Measurements from ENCODE around the gene LDHD.

Gene LDHD

GRCh38 chr16:75085556-75085955, 31.0 kb downstream of the LDHD start:
- H3K27ac ChIP-seq: no peak overlapping the region
- H3K27me3 ChIP-seq: no peaks in the 10 kb centered on the region
- TF ChIP-seq CTCF (IDR thresholded peaks at IDR 0.05): no peak
- H3K4me1 ChIP-seq (ENCODE audit: control insufficient read depth in 1 of 2, insufficient read depth in 1 of 2, low read depth in 1 of 2, low read length in 1 of 2): peaks cover 24% of the 10 kb centered on the region in 2 experiments
- no peaks in the 10 kb centered on the region for H3K36me3 ChIP-seq
- H3K9me3 ChIP-seq: no peaks in the 10 kb centered on the region
- no peak overlapping the region for H3K4me3 ChIP-seq (ENCODE audit: low read depth in 1 of 2, low read length in 1 of 2)

GRCh38 chr16:75083813-75084212, 32.8 kb downstream of the LDHD start:
- no peak for TF ChIP-seq CTCF (IDR thresholded peaks at IDR 0.05)

GRCh38 chr16:75081179-75081859, 35.3 kb downstream of the LDHD start:
- no peak for TF ChIP-seq CTCF (IDR thresholded peaks at IDR 0.05)

More at GRCh38 chr16:75083813-75084212, 32.8 kb downstream of the LDHD start:
- Histone ChIP-seq H3K4me3 (ENCODE audit: low read depth in 1 of 2, low read length in 1 of 2) (no peak overlapping the region), H3K4me1 (ENCODE audit: control insufficient read depth in 1 of 2, insufficient read depth in 1 of 2, low read depth in 1 of 2, low read length in 1 of 2) (peaks cover 14 to 15% of the 10 kb centered on the region in 2 experiments), H3K9me3 (no peaks in the 10 kb centered on the region), H3K27me3 (no peaks in the 10 kb centered on the region), H3K36me3 (no peaks in the 10 kb centered on the region), H3K27ac (no peak overlapping the region)

GRCh38 chr16:75080205-75081029, 36.2 kb downstream of the LDHD start:
- no peak for TF ChIP-seq CTCF (IDR thresholded peaks at IDR 0.05)
- no peaks in the 10 kb centered on the region for H3K9me3 ChIP-seq
- no peak overlapping the region for H3K27ac ChIP-seq
- no peaks in the 10 kb centered on the region for H3K36me3 ChIP-seq
- no peaks in the 10 kb centered on the region for H3K27me3 ChIP-seq
- peaks cover 18 to 20% of the 10 kb centered on the region in 2 experiments for H3K4me1 ChIP-seq (ENCODE audit: control insufficient read depth in 1 of 2, insufficient read depth in 1 of 2, low read depth in 1 of 2, low read length in 1 of 2)
- H3K4me3 ChIP-seq (ENCODE audit: low read depth in 1 of 2, low read length in 1 of 2): no peak overlapping the region

More at GRCh38 chr16:75081179-75081859, 35.3 kb downstream of the LDHD start:
- Histone ChIP-seq H3K27me3 (no peaks in the 10 kb centered on the region), H3K27ac (no peak overlapping the region), H3K36me3 (no peaks in the 10 kb centered on the region), H3K9me3 (no peaks in the 10 kb centered on the region), H3K4me3 (ENCODE audit: low read depth in 1 of 2, low read length in 1 of 2) (no peak overlapping the region), H3K4me1 (ENCODE audit: control insufficient read depth in 1 of 2, insufficient read depth in 1 of 2, low read depth in 1 of 2, low read length in 1 of 2) (peaks cover 11 to 12% of the 10 kb centered on the region in 2 experiments)

- no peaks in the 10 kb centered on the region for H3K27me3 ChIP-seq
- no peaks in the 10 kb centered on the region for H3K36me3 ChIP-seq
- peaks cover 24 to 27% of the 10 kb centered on the region in 2 experiments for H3K4me1 ChIP-seq (ENCODE audit: control insufficient read depth in 1 of 2, insufficient read depth in 1 of 2, low read depth in 1 of 2, low read length in 1 of 2)
- no peak for TF ChIP-seq CTCF (IDR thresholded peaks at IDR 0.05)
- no peaks in the 10 kb centered on the region for H3K9me3 ChIP-seq
- no peak overlapping the region for H3K27ac ChIP-seq
- no peak overlapping the region for H3K4me3 ChIP-seq (ENCODE audit: low read depth in 1 of 2, low read length in 1 of 2)
Measured at GRCh38 chr16:75079346-75079926, 37.1 kb downstream of the LDHD start.

Measured in neutrophil (primary cell).